ENCODE results near the gene MAP3K1.

GRCh38 chr5:56881571-56881970 is 66.2 kb downstream of the MAP3K1 start:
- no peak for TF ChIP-seq CTCF (IDR thresholded peaks at IDR 0.05; ENCODE audit: insufficient read depth, low read depth, low read length)
- no peak for TF ChIP-seq EZH2 (IDR thresholded peaks at IDR 0.05; ENCODE audit: insufficient read depth, low read length)

Data from astrocyte (in vitro differentiated cells and primary cell).